Measurements from ENCODE around the gene LRRC4. TPM values are rescaled to one million over a fixed set of nuclear protein-coding genes. Genes with fewer than 3 reads are reported as not detected.

Gene LRRC4
- total RNA-seq, 2 donors from 2014 or later = 0.17 to 1.9 TPM

- Histone ChIP-seq H3K27ac (no peak overlapping the region), H3K9me3 (no peaks in the 10 kb centered on the region), H3K27me3 (no peaks in the 10 kb centered on the region), H3K4me3 (no peak overlapping the region), H3K4me1 (peaks cover 8% of the 10 kb centered on the region), H3K9ac (ENCODE audit: low read depth in 2 of 2, low read length in 2 of 2) (no peak overlapping the region), H3K36me3 (no peaks in the 10 kb centered on the region)
- no peak for DNase-seq
- intact Hi-C loops (cut with DNase I) = no loop called here
- TF ChIP-seq CTCF (IDR thresholded peaks at IDR 0.05) = no peak
Measured at GRCh38 chr7:128042012-128042411, 10.8 kb upstream of the LRRC4 start.

GRCh38 chr7:128041203-128041602, 10.0 kb upstream of the LRRC4 start:
- peaks cover 8% of the 10 kb centered on the region for H3K4me1 ChIP-seq
- H3K27me3 ChIP-seq = no peaks in the 10 kb centered on the region
- H3K4me3 ChIP-seq = no peak overlapping the region
- intact Hi-C loops (cut with DNase I) = no loop called here
- no peak overlapping the region for H3K27ac ChIP-seq
- DNase-seq = no peak
- H3K9ac ChIP-seq (ENCODE audit: low read depth in 2 of 2, low read length in 2 of 2) = no peak overlapping the region
- H3K9me3 ChIP-seq = no peaks in the 10 kb centered on the region
- no peak for TF ChIP-seq CTCF (IDR thresholded peaks at IDR 0.05)
- H3K36me3 ChIP-seq = no peaks in the 10 kb centered on the region

- Histone ChIP-seq H3K27ac (no peak overlapping the region), H3K9ac (ENCODE audit: low read depth in 2 of 2, low read length in 2 of 2) (no peak overlapping the region), H3K4me1 (peaks cover 8% of the 10 kb centered on the region), H3K4me3 (no peak overlapping the region), H3K9me3 (no peaks in the 10 kb centered on the region), H3K27me3 (no peaks in the 10 kb centered on the region), H3K36me3 (no peaks in the 10 kb centered on the region)
- TF ChIP-seq CTCF (IDR thresholded peaks at IDR 0.05) = no peak
- intact Hi-C loops (cut with DNase I) = no loop called here
- DNase-seq = no peak
Measured at GRCh38 chr7:128040205-128040604, 9.0 kb upstream of the LRRC4 start.

- peak; percentile 37 for DNase-seq
- intact Hi-C loops (cut with DNase I) = loop anchor here (10.0 kb wide), 1 partner anchor 165 kb away; no protein-coding TSS in a partner anchor
Measured at GRCh38 chr7:128039544-128039953, 8.3 kb upstream of the LRRC4 start.

GRCh38 chr7:128037880-128038619, 6.8 kb upstream of the LRRC4 start:
- Histone ChIP-seq H3K36me3 (no peaks in the 10 kb centered on the region), H3K4me3 (no peak overlapping the region), H3K9ac (ENCODE audit: low read depth in 2 of 2, low read length in 2 of 2) (no peak overlapping the region), H3K9me3 (no peaks in the 10 kb centered on the region), H3K4me1 (peaks cover 8% of the 10 kb centered on the region), H3K27me3 (no peaks in the 10 kb centered on the region), H3K27ac (no peak overlapping the region)
- no peak for TF ChIP-seq CTCF (IDR thresholded peaks at IDR 0.05)
- intact Hi-C loops (cut with DNase I) = loop anchor here (10.0 kb wide), 1 partner anchor 167 kb away; no protein-coding TSS in a partner anchor
- DNase-seq = no peak

More at GRCh38 chr7:128039544-128039953, 8.3 kb upstream of the LRRC4 start:
- no peak overlapping the region for H3K4me3 ChIP-seq
- peaks cover 8% of the 10 kb centered on the region for H3K4me1 ChIP-seq
- H3K9me3 ChIP-seq = no peaks in the 10 kb centered on the region
- no peak overlapping the region for H3K9ac ChIP-seq (ENCODE audit: low read depth in 2 of 2, low read length in 2 of 2)
- H3K27ac ChIP-seq = no peak overlapping the region
- no peaks in the 10 kb centered on the region for H3K36me3 ChIP-seq
- H3K27me3 ChIP-seq = no peaks in the 10 kb centered on the region
- no peak for TF ChIP-seq CTCF (IDR thresholded peaks at IDR 0.05)

All from colonic mucosa (tissue), 4 donors.